Hepatocyte (in vitro differentiated cells): ENCODE measurements around the gene MPND. TPM values are rescaled to one million over a fixed set of nuclear protein-coding genes. Genes with fewer than 3 reads are reported as not detected.

Source experiments
- DNase-seq: peaks from one replicate; pipeline ENCODE4 v3.0.0-alpha.2; 2016; ENCODE audit warnings: low spot score
- H2AFZ ChIP-seq: fragments of 200-600 bp; sonication (generic); 2 replicates; pipeline ENCODE4 v1.6.0; 2016; ENCODE audit warnings: antibody characterized with exemption, mild to moderate bottlenecking
- H3K27ac ChIP-seq: fragments of 200-600 bp; sonication (generic); 2 replicates; pipeline ENCODE4 v1.5.1; 2016; ENCODE audit warnings: mild to moderate bottlenecking
- H3K27me3 ChIP-seq: fragments of 200-600 bp; sonication (generic); 2 replicates; pipeline ENCODE4 v1.6.1; 2016
- H3K36me3 ChIP-seq: fragments of 200-600 bp; sonication (generic); replicated peaks from 2 replicates; pipeline ENCODE4 v1.5.1; 2016; ENCODE audit warnings: low read depth; ENCODE audit not compliant: insufficient read depth
- H3K4me1 ChIP-seq: fragments of 200-600 bp; sonication (generic); 2 replicates; pipeline ENCODE4 v1.5.1; 2016; ENCODE audit warnings: mild to moderate bottlenecking, moderate library complexity; ENCODE audit not compliant: insufficient read depth
- H3K4me2 ChIP-seq: fragments of 200-600 bp; sonication (generic); 2 replicates; pipeline ENCODE4 v1.6.0; 2016
- H3K4me3 ChIP-seq: fragments of 200-600 bp; sonication (generic); 2 replicates; pipeline ENCODE4 v1.5.1; 2016; ENCODE audit warnings: mild to moderate bottlenecking
- H3K79me2 ChIP-seq: fragments of 200-600 bp; sonication (generic); 2 replicates; pipeline ENCODE4 v1.6.0; 2017; ENCODE audit warnings: mild to moderate bottlenecking
- H3K9me2 ChIP-seq: fragments of 200-600 bp; sonication (generic); replicated peaks from 2 replicates; pipeline ENCODE4 v1.6.0; 2017; ENCODE audit warnings: mild to moderate bottlenecking; ENCODE audit not compliant: insufficient read depth
- H3K9me3 ChIP-seq: fragments of 200-600 bp; sonication (generic); 2 replicates; pipeline ENCODE4 v1.5.1; 2016; ENCODE audit warnings: low read depth, mild to moderate bottlenecking
- H4K20me1 ChIP-seq: fragments of 200-600 bp; sonication (generic); 2 replicates; pipeline ENCODE4 v1.6.0; 2016; ENCODE audit warnings: mild to moderate bottlenecking; ENCODE audit not compliant: insufficient read depth, poor library complexity, severe bottlenecking
- EZH2 ChIP-seq: fragments of 200-600 bp; sonication (generic); IDR thresholded peaks from 2 replicates; pipeline ENCODE4 v1.6.1; 2016; ENCODE audit warnings: antibody characterized with exemption, mild to moderate bottlenecking, borderline replicate concordance
- EZH2phosphoT487 ChIP-seq: fragments of 200-600 bp; sonication (generic); IDR thresholded peaks from one replicate; pipeline ENCODE4 v1.6.1; 2018; ENCODE audit warnings: antibody characterized with exemption, mild to moderate bottlenecking, low read depth, moderate library complexity; ENCODE audit not compliant: unreplicated experiment, severe bottlenecking
- WGBS: methylation state at CpG from one replicate; pipeline ENCODE4 v1.1.6; 2016; ENCODE audit warnings: low lambda C conversion rate; ENCODE audit errors: missing lambda C conversion rate; 5-methylcytosine and 5-hydroxymethylcytosine counted together
- polyA plus RNA-seq: library from polyadenylated mRNA; unstranded; fragments of >200 nt; fragmentation: Nextera tagmentation; extraction: Ambion mirVana; gene quantifications from 2 replicates; pipeline ENCODE4 v1.2.1, GENCODE V29; 2016
- total RNA-seq: library from RNA; depleted of rRNA; stranded (reverse); fragments of >200 nt; gene quantifications from 2 replicates; pipeline ENCODE4 v1.2.3, GENCODE V29; 2014
- TF ChIP-seq, protein P1 (sequence below): fragments of 200-600 bp; sonication (generic); IDR thresholded peaks from 2 replicates; pipeline ENCODE4 v1.5.1; 2016; ENCODE audit warnings: antibody characterized with exemption, mild to moderate bottlenecking; ENCODE audit not compliant: poor library complexity

The MPND gene
- total and polyA plus RNA-seq, 2 experiments from 2014 or later: 16.6 to 21.9 TPM

DNA sequence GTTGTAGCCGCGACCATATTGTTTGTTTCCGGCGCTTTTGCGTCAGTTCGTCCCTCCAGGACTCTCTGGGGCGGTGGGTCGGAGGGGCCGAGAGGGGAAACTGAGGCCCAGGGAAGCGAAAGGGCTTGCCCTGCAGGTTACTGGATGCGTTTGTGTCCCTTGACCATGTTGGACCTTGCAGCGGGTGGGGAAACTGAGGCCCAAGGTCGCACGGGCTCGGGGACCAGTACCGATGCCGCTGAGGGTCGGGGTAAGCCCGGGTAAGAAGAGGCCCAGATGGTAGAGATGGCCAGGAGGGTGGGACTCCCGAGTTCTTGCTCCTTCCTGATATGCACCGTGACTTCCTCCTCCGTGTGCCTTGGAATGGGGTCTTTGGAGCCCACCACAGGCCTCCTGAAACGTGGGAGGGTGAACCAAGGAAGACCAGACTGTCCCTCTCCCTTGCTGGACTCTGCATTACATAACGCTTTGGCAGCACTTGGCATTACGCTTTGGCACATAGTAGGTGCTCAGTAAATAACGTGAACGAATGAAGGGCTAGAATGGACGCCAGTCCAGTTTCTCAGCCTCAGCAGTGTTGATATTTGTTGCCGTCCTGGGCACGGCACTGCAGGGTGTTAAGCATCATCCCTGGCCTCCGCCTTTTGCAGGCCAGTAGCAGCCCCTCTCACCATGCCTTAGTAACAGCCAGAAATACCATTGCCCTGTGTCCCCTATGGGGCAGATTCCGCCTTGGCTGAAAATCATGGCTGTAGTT is 59.8 kb downstream of the MPND start:
- Histone ChIP-seq H3K9me3 (no peaks in the 10 kb centered on the region), H3K4me1 (peaks cover 6% of the 10 kb centered on the region), H3K36me3 (no peaks in the 10 kb centered on the region), H3K9me2 (no peaks in the 10 kb centered on the region), H3K27ac (no peak overlapping the region), H4K20me1 (peaks cover 9% of the 10 kb centered on the region), H3K27me3 (no peaks in the 10 kb centered on the region), H3K4me3 (peak overlapping the region; percentile 39), H3K4me2 (peak overlapping the region; percentile 94), H3K79me2 (peaks cover 71% of the 10 kb centered on the region), H2AFZ (peak overlapping the region; percentile 76)
- TF ChIP-seq EZH2phosphoT487 (no peak), EZH2 (no peak)
- TF ChIP-seq, protein P1, sequence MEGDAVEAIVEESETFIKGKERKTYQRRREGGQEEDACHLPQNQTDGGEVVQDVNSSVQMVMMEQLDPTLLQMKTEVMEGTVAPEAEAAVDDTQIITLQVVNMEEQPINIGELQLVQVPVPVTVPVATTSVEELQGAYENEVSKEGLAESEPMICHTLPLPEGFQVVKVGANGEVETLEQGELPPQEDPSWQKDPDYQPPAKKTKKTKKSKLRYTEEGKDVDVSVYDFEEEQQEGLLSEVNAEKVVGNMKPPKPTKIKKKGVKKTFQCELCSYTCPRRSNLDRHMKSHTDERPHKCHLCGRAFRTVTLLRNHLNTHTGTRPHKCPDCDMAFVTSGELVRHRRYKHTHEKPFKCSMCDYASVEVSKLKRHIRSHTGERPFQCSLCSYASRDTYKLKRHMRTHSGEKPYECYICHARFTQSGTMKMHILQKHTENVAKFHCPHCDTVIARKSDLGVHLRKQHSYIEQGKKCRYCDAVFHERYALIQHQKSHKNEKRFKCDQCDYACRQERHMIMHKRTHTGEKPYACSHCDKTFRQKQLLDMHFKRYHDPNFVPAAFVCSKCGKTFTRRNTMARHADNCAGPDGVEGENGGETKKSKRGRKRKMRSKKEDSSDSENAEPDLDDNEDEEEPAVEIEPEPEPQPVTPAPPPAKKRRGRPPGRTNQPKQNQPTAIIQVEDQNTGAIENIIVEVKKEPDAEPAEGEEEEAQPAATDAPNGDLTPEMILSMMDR: no peak
- DNase-seq: no peak
- WGBS: 9% methylated on average over 32 of the region's 32 CpGs

DNA sequence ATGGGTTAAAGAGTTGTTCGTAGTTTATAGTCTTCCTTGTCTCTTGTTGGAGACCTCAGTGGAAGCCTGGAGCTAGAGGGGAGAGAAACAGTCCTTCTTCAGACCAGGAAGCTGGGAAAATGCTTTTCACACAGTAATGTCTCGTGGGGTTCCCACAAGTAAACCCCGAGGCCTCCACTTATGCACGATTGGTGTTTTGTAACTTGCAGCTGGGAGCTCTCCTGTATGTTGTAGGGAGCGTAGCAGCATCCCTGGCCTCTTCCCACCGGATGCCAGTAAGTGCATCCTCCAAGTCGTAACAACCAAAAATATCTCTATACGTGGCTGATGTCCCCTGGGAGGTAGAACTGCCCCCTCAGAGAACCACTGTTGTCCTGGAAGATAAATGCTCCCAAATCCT is 62.6 kb downstream of the MPND start:
- Histone ChIP-seq H3K27ac (no peak overlapping the region), H3K9me3 (no peaks in the 10 kb centered on the region), H3K36me3 (no peaks in the 10 kb centered on the region), H3K4me1 (no peaks in the 10 kb centered on the region), H3K4me3 (no peak overlapping the region), H4K20me1 (no peaks in the 10 kb centered on the region), H3K9me2 (no peaks in the 10 kb centered on the region), H2AFZ (no peak overlapping the region), H3K79me2 (peaks cover 51% of the 10 kb centered on the region), H3K4me2 (no peak overlapping the region), H3K27me3 (no peaks in the 10 kb centered on the region)
- TF ChIP-seq, protein P1: no peak
- WGBS: 95% methylated on average over 8 of the region's 8 CpGs
- DNase-seq: no peak

DNA sequence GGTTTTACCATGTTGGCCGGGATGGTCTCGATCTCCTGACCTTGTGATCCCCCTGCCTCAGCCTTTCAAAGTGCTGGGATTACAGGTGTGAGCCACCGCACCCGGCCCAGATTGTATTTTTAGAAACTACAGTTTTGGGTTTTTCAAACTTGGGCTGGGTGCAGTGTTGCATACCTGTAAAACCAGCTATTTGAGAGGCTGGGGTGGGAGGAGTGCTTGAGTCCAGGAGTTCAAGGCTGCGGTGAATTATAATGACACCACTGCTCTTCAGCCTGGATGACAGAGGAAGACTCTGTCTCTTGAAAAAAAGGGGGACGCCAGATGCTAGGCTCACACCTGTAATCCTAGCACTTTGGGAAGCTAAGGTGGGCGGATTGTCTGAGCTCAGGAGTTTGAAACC is 63.3 kb downstream of the MPND start:
- H3K9me3 ChIP-seq: no peaks in the 10 kb centered on the region
- WGBS: over 99% methylated on average over 7 of the region's 7 CpGs

More for the DNA sequence above, 63.3 kb downstream of the MPND start:
- TF ChIP-seq, protein P1: no peak
- TF ChIP-seq EZH2 (no peak), EZH2phosphoT487 (no peak)
- peaks cover 47% of the 10 kb centered on the region for H3K79me2 ChIP-seq
- DNase-seq: no peak
- no peaks in the 10 kb centered on the region for H3K27me3 ChIP-seq
- H2AFZ ChIP-seq: no peak overlapping the region
- H3K4me2 ChIP-seq: no peak overlapping the region
- H3K36me3 ChIP-seq: no peaks in the 10 kb centered on the region
- no peak overlapping the region for H3K4me3 ChIP-seq
- no peak overlapping the region for H3K27ac ChIP-seq
- no peaks in the 10 kb centered on the region for H3K9me2 ChIP-seq
- no peaks in the 10 kb centered on the region for H4K20me1 ChIP-seq
- no peaks in the 10 kb centered on the region for H3K4me1 ChIP-seq
